GM18519 (cell line): Measurements from ENCODE around the gene NACA.
"Not testable (repeated sequence)": the region's sequence is repeated elsewhere in the genome, so short reads cannot be mapped to it uniquely, and the experiment has no call there.

ENCODE experiments used
- ATAC-seq: cut with Tn5 transposase; IDR thresholded peaks from one replicate; pipeline ENCODE4 v1.9.1; 2021; ENCODE audit warnings: mild to moderate bottlenecking, moderate library complexity; ENCODE audit not compliant: unreplicated experiment, low FRiP score

NACA gene

GRCh38 chr12:56724972-56725722, at the start of gene NACA:
Gene NACA (minus strand): TSS chr12:56725299. CDS start chr12:56724521, 778 bp downstream.
- peak; percentile 88 for ATAC-seq

GRCh38 chr12:56773113-56773512, 48.0 kb upstream of the NACA start:
- ATAC-seq: no peak

GRCh38 chr12:56772625-56773024, 47.5 kb upstream of the NACA start:
- ATAC-seq: no peak

GRCh38 chr12:56769868-56770267, 44.8 kb upstream of the NACA start:
- no peak for ATAC-seq

GRCh38 chr12:56768424-56768823, 43.3 kb upstream of the NACA start:
- ATAC-seq: no peak

GRCh38 chr12:56766535-56766934, 41.4 kb upstream of the NACA start:
- peak; percentile 97 for ATAC-seq

GRCh38 chr12:56763753-56764657, 38.9 kb upstream of the NACA start:
- no peak for ATAC-seq

- ATAC-seq: no peak
Observed at GRCh38 chr12:56761812-56762211, 36.7 kb upstream of the NACA start.

- no peak for ATAC-seq
Observed at GRCh38 chr12:56760460-56760859, 35.4 kb upstream of the NACA start.

- no peak for ATAC-seq
Observed at GRCh38 chr12:56759263-56759908, 34.3 kb upstream of the NACA start.

- ATAC-seq: no peak
Observed at GRCh38 chr12:56758728-56759262, 33.7 kb upstream of the NACA start.

GRCh38 chr12:56757971-56758370, 32.9 kb upstream of the NACA start:
- not testable (repeated sequence) for ATAC-seq

- ATAC-seq: no peak
Observed at GRCh38 chr12:56753566-56753965, 28.5 kb upstream of the NACA start.

GRCh38 chr12:56751712-56752598, 26.9 kb upstream of the NACA start, which contains the start of gene PRIM1:
Gene PRIM1 (minus strand): TSS chr12:56752323. CDS start chr12:56752298, 25 bp downstream.
- ATAC-seq: peak; percentile 50

GRCh38 chr12:56750596-56750995, 25.5 kb upstream of the NACA start:
- ATAC-seq: not testable (repeated sequence)

- no peak for ATAC-seq
Observed at GRCh38 chr12:56749853-56750252, 24.8 kb upstream of the NACA start.

GRCh38 chr12:56749359-56749758, 24.3 kb upstream of the NACA start:
- ATAC-seq: no peak

GRCh38 chr12:56728139-56728861, 3.2 kb upstream of the NACA start:
- ATAC-seq: no peak

- ATAC-seq: not testable (repeated sequence)
Observed at GRCh38 chr12:56726196-56726675, 1.1 kb upstream of the NACA start.
